CD4-positive, alpha-beta memory T cell (primary cell): Measurements from ENCODE around the gene CHN2. TPM values are rescaled to one million over a fixed set of nuclear protein-coding genes. Genes with fewer than 3 reads are reported as not detected.
"Not testable (repeated sequence)": the region's sequence is repeated elsewhere in the genome, so short reads cannot be mapped to it uniquely, and the experiment has no call there.

Experiments
- CTCF ChIA-PET: fragments of 350-600 bp; sonication (Branson Sonifier 250); formaldehyde crosslinking; loops from one replicate; lab custom pipeline; 2021; ENCODE audit warnings: inconsistent platforms; ENCODE audit not compliant: partially characterized antibody; lab: Charles Lee
- POLR2A ChIA-PET: fragments of 350-600 bp; sonication (Branson Sonifier 250); formaldehyde crosslinking; loops from one replicate; lab custom pipeline; 2021; ENCODE audit not compliant: partially characterized antibody; lab: Charles Lee
- DNase-seq, 5 donors: peaks; one replicate each; pipeline versions ENCODE4 v3.0.0 to v3.0.0-alpha.2; 2020 to 2022; ENCODE audit warnings: mixed read lengths in 1 of 5
- H3K27ac ChIP-seq: one replicate; pipeline ENCODE4 v1.7.0; 2013; ENCODE audit warnings: low read depth, low read length
- H3K27me3 ChIP-seq: 2 replicates; pipeline ENCODE4 v1.7.0; 2013; ENCODE audit warnings: mild to moderate bottlenecking, low read length, moderate library complexity; ENCODE audit not compliant: insufficient read depth
- H3K36me3 ChIP-seq: 2 replicates; pipeline ENCODE4 v1.7.0; 2013; ENCODE audit warnings: mild to moderate bottlenecking, low read length, moderate library complexity; ENCODE audit not compliant: insufficient read depth
- H3K4me1 ChIP-seq: 2 replicates; pipeline ENCODE4 v1.7.0; 2013; ENCODE audit warnings: mild to moderate bottlenecking, low read length, moderate library complexity; ENCODE audit not compliant: insufficient read depth
- H3K4me3 ChIP-seq, 2 donors: one replicate each; pipeline ENCODE4 v1.7.0; 2013; ENCODE audit warnings: low read length in 2 of 2, mild to moderate bottlenecking in 1 of 2
- H3K9me3 ChIP-seq, 2 donors: one replicate each; pipeline ENCODE4 v1.7.0; 2013; ENCODE audit warnings: low read length in 2 of 2, control low read depth in 1 of 2; ENCODE audit not compliant: control insufficient read depth in 1 of 2
- H3K27ac Mint-ChIP-seq, 7 donors: one replicate each; pipeline ENCODE4 v1.8.0; 2020 to 2021; ENCODE audit warnings: mixed read lengths in 7 of 7, mild to moderate bottlenecking in 6 of 7, inconsistent platforms in 3 of 7, moderate library complexity in 3 of 7
- H3K27me3 Mint-ChIP-seq, 2 donors: one replicate each; pipeline ENCODE4 v1.8.0; 2020 to 2021; ENCODE audit warnings: mixed read lengths in 2 of 2
- H3K36me3 Mint-ChIP-seq, 2 donors: one replicate each; pipeline ENCODE4 v1.8.0; 2020 to 2021; ENCODE audit warnings: mixed read lengths in 2 of 2, inconsistent platforms in 1 of 2, mild to moderate bottlenecking in 1 of 2
- H3K4me1 Mint-ChIP-seq, 4 donors: one replicate each; pipeline ENCODE4 v1.8.0; 2020 to 2021; ENCODE audit warnings: mixed read lengths in 4 of 4, mild to moderate bottlenecking in 1 of 4
- H3K4me3 Mint-ChIP-seq, 8 donors: one replicate each; pipeline ENCODE4 v1.8.0; 2020 to 2021; ENCODE audit warnings: mixed read lengths in 8 of 8, mild to moderate bottlenecking in 7 of 8, moderate library complexity in 6 of 8, inconsistent platforms in 3 of 8
- H3K9me3 Mint-ChIP-seq, 8 donors: one replicate each; pipeline ENCODE4 v1.8.0; 2020 to 2021; ENCODE audit warnings: mixed read lengths in 8 of 8, mild to moderate bottlenecking in 5 of 8, inconsistent platforms in 3 of 8, moderate library complexity in 1 of 8
- intact Hi-C: fragments of 100-400 bp; cut with micrococcal nuclease; formaldehyde crosslinking; loops from one replicate; pipeline ENCODE4 v1.15.1; 2023
- polyA plus RNA-seq, 2 donors: library from polyadenylated mRNA; unstranded; fragments of 300-500 nt; fragmentation: Illumina TruSeq; gene quantifications; one replicate each; pipeline ENCODE4 v1.2.3, GENCODE V29; 2021
- total RNA-seq, 2 experiments: library from RNA; stranded (reverse); gene quantifications; one replicate each; pipeline ENCODE4 v1.2.3, GENCODE V29; 2021

CHN2 gene
- total and polyA plus RNA-seq, 4 experiments from 2014 or later = 1.8 to 7.6 (median 3.5) TPM

DNA sequence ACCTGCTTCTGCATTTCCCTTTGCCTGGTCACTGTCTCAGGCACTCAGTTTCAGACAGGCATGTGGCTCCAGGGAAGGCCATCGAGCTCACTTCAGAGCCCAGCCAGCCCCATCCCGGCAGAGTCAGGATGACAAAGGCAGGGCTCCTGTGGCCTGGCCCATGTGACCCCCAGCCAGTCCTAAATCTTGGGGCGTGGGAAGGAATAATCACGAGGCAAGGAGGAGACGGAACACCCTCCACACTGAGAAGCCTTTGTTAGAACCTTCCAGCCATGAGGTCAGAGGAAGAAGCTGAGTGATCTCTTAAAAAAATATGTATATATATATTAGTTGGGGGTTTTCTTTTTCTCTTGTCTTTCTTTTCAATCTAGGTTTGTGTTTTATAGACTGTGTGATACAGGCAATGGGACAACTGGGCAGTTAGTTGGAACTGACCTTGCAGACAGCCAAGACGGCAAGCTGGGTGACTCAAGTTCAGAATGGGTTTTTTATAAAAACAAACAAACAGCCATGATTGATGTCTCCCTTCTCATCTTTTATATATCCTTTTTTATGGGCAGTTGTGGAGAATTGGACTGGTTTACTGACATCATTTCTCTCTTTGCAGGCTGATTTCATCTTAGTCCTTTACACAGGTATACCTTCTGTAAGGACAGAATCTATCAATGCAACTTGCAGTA lies 60.8 kb downstream of the CHN2 start:
- intact Hi-C loops = no loop called here
- no peak overlapping the region for H3K4me3 ChIP-seq
- Mint-ChIP-seq H3K9me3 (peaks cover 0 to 2% (median 0%) of the 10 kb centered on the region in 8 donors), H3K27me3 (no peaks in the 10 kb centered on the region), H3K4me3 (no peak overlapping the region), H3K36me3 (no peaks in the 10 kb centered on the region), H3K27ac (no peak overlapping the region), H3K4me1 (no peaks in the 10 kb centered on the region)
- POLR2A ChIA-PET = no interaction called here
- CTCF ChIA-PET = no interaction called here
- no peak for DNase-seq
- H3K36me3 ChIP-seq = no peaks in the 10 kb centered on the region
- H3K4me1 ChIP-seq = no peaks in the 10 kb centered on the region
- H3K9me3 ChIP-seq = no peaks in the 10 kb centered on the region
- H3K27ac ChIP-seq = no peak overlapping the region
- no peaks in the 10 kb centered on the region for H3K27me3 ChIP-seq

GRCh38 chr7:29255906-29256692 lies 61.5 kb downstream of the CHN2 start:
- CTCF ChIA-PET = no interaction called here
- no peaks in the 10 kb centered on the region for H3K4me1 Mint-ChIP-seq
- H3K27ac Mint-ChIP-seq = no peak overlapping the region
- H3K9me3 Mint-ChIP-seq = peaks cover 0 to 2% (median 0%) of the 10 kb centered on the region in 8 donors
- Histone ChIP-seq H3K4me1 (no peaks in the 10 kb centered on the region), H3K36me3 (no peaks in the 10 kb centered on the region), H3K27me3 (no peaks in the 10 kb centered on the region), H3K4me3 (no peak overlapping the region), H3K9me3 (no peaks in the 10 kb centered on the region), H3K27ac (no peak overlapping the region)
- H3K27me3 Mint-ChIP-seq = no peaks in the 10 kb centered on the region
- peak overlapping the region in 1 of 8 donors; percentile 23 for H3K4me3 Mint-ChIP-seq
- H3K36me3 Mint-ChIP-seq = no peaks in the 10 kb centered on the region
- POLR2A ChIA-PET = no interaction called here
- intact Hi-C loops = no loop called here
- DNase-seq = no peak

GRCh38 chr7:29256693-29257002 lies 62.1 kb downstream of the CHN2 start:
- Mint-ChIP-seq H3K4me3 (no peak overlapping the region), H3K36me3 (no peaks in the 10 kb centered on the region), H3K27me3 (no peaks in the 10 kb centered on the region), H3K4me1 (no peaks in the 10 kb centered on the region), H3K9me3 (peaks cover 0 to 2% (median 0%) of the 10 kb centered on the region in 8 donors), H3K27ac (no peak overlapping the region)
- ChIA-PET POLR2A (no interaction called here), CTCF (no interaction called here)
- Histone ChIP-seq H3K4me3 (no peak overlapping the region), H3K27me3 (no peaks in the 10 kb centered on the region), H3K36me3 (no peaks in the 10 kb centered on the region), H3K27ac (no peak overlapping the region), H3K4me1 (no peaks in the 10 kb centered on the region), H3K9me3 (no peaks in the 10 kb centered on the region)
- no peak for DNase-seq
- intact Hi-C loops = no loop called here

DNA sequence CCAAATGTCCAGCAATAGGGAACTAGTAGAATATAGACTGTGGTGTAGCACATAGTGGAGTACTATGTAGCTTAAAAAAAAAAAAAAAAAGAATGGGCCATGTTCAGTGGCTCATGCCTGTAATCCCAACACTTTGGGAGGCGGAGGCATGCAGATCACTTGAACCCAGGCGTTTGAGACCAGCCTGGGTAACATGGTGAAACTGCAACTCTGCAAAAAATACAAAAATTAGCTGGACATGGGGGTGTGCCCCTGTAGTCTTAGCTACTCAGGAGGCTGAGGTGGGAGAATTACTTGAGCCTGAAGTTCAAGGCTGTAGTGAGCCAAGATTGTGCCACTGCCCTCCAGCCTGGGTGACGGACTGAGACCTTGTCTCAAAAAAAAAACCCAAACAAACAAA lies 64.4 kb downstream of the CHN2 start:
- H3K27ac ChIP-seq = no peak overlapping the region
- no peaks in the 10 kb centered on the region for H3K27me3 Mint-ChIP-seq
- no peak overlapping the region for H3K4me3 Mint-ChIP-seq
- POLR2A ChIA-PET = interaction anchor here (0.6 kb wide), 1 partner anchor 215 kb away, joined by 3 read pairs; no protein-coding TSS in a partner anchor
- no peak for DNase-seq
- no peaks in the 10 kb centered on the region for H3K36me3 Mint-ChIP-seq
- H3K4me1 ChIP-seq = no peaks in the 10 kb centered on the region
- peaks cover 0 to 2% (median 0%) of the 10 kb centered on the region in 8 donors for H3K9me3 Mint-ChIP-seq
- no peaks in the 10 kb centered on the region for H3K36me3 ChIP-seq
- H3K4me1 Mint-ChIP-seq = no peaks in the 10 kb centered on the region
- CTCF ChIA-PET = no interaction called here
- no peaks in the 10 kb centered on the region for H3K9me3 ChIP-seq
- H3K4me3 ChIP-seq = no peak overlapping the region
- H3K27ac Mint-ChIP-seq = no peak overlapping the region
- intact Hi-C loops = no loop called here
- no peaks in the 10 kb centered on the region for H3K27me3 ChIP-seq

DNA sequence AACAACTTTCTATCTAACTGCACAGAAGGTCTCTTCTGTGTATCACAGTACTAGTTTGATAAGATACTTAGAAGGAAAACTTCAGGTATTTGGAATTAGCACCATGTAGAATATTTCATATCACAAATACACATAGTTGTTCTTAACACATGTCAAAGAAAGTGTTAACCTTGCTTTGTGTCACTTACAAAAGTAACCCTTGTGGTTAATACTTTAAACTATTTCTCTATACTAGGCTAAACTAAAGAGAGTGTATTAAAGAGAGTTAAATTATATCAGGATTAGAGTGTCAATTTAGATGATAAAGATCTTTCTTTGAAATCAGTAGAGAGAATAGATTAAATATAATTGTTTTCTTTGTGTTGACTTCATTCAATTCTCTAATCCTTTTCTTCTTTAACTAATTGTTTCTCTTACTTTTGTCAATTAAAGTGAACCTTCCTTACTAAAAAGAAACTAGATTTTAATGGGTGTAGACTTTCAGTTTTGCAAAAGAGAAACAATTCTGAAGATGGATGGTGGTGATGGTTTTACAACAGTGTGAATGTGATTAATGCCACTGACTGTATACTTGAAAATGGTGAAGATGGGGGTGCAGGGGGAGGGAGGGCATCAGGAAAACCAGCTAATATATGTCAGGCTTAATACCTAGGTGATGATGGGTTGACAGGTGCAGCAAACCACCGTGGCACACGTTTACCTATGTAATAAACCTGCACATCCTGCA lies 67.8 kb downstream of the CHN2 start:
- no peak for DNase-seq
- POLR2A ChIA-PET = no interaction called here
- no peaks in the 10 kb centered on the region for H3K27me3 Mint-ChIP-seq

GRCh38 chr7:29263601-29264207 lies 69.1 kb downstream of the CHN2 start:
- POLR2A ChIA-PET, H3K27ac Mint-ChIP-seq, H3K4me1 Mint-ChIP-seq, H3K4me3 Mint-ChIP-seq, intact Hi-C loops, H3K4me3 ChIP-seq, H3K27me3 ChIP-seq, DNase-seq, H3K36me3 ChIP-seq, CTCF ChIA-PET, H3K9me3 Mint-ChIP-seq, H3K4me1 ChIP-seq, H3K27me3 Mint-ChIP-seq, H3K27ac ChIP-seq, H3K9me3 ChIP-seq, H3K36me3 Mint-ChIP-seq: not testable (repeated sequence)

More for the DNA sequence above, 67.8 kb downstream of the CHN2 start:
- Histone ChIP-seq H3K4me3 (no peak overlapping the region), H3K9me3 (no peaks in the 10 kb centered on the region), H3K27me3 (no peaks in the 10 kb centered on the region), H3K36me3 (no peaks in the 10 kb centered on the region), H3K4me1 (no peaks in the 10 kb centered on the region), H3K27ac (no peak overlapping the region)
- intact Hi-C loops = no loop called here
- Mint-ChIP-seq H3K4me1 (peaks cover 0 to 8% (median 6%) of the 10 kb centered on the region in 4 donors), H3K36me3 (no peaks in the 10 kb centered on the region), H3K27ac (no peak overlapping the region), H3K4me3 (no peak overlapping the region), H3K9me3 (peaks cover 0 to 7% (median 1%) of the 10 kb centered on the region in 8 donors)
- CTCF ChIA-PET = no interaction called here
